Measurements from ENCODE around the gene MYO1H.

MYO1H gene

DNA sequence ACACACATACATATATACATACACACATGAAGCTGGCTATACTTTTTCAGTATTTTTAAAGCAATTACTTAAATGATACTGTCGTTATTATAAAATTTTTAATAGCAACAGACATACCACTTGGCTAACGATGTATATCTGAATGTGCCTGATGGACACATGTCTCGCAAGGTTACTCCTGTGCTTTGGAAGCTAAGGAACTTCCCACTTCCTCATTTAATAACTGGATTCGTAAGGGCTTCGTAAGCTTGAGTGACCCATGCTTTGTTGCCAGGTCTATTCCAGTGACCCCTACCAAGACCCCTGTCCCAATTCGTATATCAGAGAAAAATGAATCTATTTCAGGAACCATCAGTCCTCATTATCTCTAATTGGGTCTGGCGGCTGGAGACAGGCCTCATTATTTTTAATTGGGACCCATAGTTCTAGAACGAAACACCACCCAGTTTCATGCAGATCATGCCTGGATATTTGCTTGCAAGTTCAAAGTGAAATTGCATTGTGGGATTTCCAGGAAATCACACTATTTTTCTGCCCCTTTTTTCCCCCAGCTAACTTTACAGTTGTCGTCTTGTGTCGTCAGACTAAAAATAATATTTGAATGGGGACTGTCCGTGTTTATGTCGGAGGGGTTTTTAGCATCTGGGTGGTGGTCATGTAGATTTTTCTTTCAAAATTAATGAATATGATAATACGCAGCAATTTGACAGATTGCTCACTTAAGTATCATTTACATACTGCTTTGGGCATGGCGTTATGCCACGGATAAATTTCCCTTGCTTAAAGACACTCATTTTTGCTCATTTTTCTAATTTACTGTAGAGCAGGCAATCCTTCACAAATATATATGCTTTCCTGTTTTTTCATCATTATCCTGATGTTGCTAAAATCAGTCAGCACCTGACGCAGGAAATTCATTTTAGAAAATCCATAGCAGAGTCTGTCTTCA lies 17.1 kb upstream of the MYO1H start:
- TF ChIP-seq, protein P1, sequence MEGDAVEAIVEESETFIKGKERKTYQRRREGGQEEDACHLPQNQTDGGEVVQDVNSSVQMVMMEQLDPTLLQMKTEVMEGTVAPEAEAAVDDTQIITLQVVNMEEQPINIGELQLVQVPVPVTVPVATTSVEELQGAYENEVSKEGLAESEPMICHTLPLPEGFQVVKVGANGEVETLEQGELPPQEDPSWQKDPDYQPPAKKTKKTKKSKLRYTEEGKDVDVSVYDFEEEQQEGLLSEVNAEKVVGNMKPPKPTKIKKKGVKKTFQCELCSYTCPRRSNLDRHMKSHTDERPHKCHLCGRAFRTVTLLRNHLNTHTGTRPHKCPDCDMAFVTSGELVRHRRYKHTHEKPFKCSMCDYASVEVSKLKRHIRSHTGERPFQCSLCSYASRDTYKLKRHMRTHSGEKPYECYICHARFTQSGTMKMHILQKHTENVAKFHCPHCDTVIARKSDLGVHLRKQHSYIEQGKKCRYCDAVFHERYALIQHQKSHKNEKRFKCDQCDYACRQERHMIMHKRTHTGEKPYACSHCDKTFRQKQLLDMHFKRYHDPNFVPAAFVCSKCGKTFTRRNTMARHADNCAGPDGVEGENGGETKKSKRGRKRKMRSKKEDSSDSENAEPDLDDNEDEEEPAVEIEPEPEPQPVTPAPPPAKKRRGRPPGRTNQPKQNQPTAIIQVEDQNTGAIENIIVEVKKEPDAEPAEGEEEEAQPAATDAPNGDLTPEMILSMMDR (IDR thresholded peaks at IDR 0.05), result no peak

DNA sequence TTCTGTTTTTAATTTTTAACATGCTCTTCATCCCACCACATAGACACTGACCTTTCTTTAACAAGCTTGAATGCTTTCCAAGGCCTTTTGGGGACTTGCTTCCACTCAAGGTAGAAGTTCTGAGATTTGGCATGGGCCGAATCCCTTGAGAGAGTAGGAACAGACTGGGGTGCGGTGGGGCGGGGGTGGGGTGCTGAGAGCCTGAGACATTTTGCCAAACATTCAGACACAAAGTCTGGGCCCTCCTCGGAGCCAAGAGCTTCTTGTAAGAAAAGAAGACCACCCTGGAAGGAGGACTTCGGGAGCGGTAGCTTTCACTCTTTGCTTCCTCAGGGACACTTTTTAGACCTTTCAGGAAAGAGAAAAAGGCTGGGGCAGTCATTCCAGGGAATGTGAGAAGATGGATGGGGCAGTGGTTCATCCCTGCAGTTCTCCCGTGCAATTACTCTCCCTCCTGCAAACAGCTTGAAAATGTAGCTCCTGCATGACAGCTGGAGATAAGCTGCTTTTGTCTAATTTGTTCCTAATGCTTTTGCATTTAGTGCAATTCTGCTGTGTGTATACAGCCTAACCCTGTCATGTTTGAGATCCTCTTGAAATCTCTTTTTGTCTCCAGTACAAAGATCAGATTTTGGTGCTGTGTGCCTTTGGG lies 16.3 kb upstream of the MYO1H start:
- TF ChIP-seq, protein P1 (IDR thresholded peaks at IDR 0.05), result no peak

DNA sequence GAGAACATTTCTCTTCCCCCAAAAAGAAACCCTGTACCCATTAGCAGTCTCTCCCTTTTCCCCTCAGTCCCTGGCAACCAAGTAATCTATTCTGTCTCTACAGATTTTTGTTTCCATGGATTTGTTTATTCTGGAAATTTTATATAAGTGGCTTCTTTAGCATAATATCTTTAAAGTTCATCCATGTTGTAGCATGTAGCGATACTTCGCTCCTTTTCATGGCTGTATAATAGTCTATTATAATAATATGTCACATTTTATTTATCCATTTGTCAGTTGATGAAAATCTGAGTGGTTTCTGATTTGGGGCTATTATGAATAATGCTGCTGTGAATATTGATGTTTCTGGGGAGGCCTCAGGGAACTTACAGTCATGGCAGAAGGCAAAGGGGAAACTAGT lies 12.8 kb upstream of the MYO1H start:
- TF ChIP-seq, protein P1 (IDR thresholded peaks at IDR 0.05), result no peak

DNA sequence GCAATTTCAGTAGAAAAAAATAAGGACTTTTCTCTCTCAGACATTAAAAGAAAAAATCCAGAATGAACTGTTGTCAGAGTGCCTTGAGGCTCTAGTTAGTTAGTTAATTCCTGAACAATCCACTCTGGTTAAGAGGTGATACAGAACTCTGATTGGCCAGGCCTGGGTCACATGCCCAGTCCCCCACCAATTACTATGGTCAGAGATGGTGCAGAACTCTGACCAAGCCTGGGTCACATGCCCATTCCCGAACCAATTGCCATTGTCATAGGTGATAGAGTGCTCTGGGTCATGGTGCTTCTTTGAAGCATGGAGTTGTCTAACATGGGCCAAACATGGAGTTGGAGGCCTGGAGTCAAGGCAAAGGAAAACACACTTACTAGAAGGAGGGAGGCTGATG lies 11.1 kb upstream of the MYO1H start:
- TF ChIP-seq, protein P1 (IDR thresholded peaks at IDR 0.05), result no peak

DNA sequence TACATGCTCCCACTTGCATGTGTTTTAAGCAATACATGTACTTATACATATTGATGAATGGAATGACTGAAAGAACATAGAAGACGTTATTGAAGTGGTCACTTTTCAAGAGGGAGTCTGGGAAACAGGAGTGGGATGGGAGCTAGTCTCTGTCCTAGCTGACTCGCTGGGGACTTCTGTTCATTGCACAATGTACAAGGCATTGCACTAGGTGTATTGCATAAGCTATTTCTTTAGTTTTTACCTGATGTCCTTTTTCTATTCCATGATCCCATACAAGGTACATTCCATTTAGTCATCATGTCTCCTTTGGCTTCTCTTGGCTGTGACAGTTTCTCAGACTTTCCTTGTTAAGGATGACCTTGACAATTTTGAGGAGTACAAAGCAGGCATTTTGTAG lies 4.0 kb upstream of the MYO1H start:
- TF ChIP-seq, protein P1 (IDR thresholded peaks at IDR 0.05), result no peak

DNA sequence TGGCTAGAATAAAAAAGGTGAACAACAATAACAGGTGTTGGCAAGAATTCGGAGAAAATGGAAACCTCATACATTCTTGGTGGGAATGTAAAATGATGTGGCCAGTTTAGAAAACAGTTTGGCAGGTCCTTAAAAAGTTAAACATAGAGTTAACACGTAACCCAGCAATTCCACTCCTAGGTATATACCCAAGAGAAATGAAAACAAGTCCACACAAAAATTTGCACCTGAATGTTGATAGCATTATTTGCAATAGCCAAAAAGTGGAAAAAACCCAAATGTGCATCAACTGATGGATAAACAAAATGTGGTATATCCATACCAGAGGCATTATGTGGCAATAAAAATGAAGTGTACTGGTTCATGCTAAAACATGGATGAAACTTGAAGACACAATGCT lies 2.3 kb upstream of the MYO1H start:
- TF ChIP-seq, protein P1 (IDR thresholded peaks at IDR 0.05), result no peak

DNA sequence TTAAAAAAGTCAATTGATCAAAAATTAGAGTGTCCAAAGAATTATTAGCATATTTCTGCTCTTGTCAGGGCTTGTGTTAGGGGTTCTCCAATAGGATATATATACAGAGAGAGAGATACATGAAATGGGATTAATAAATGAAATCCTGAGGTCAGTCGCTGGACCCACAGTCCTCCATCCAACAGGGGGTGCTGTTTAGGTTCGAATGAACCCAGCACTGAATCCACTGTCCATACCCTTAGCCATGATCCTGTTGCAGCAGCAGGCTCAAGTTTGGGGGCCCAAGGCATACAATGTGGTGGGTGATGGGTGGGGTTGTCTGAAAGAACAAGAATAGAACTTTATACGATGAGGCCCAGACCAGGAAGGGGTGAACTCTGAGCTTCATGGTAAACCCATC lies 780 bp upstream of the MYO1H start:
- TF ChIP-seq, protein P1 (IDR thresholded peaks at IDR 0.05), result no peak; the same call in 1 of the 2 replicates
